H1 (cell line): Measurements from ENCODE around the gene RNU6-9. TPM values are rescaled to one million over a fixed set of nuclear protein-coding genes. Genes with fewer than 3 reads are reported as not detected.

ENCODE experiments used
- BCL11A ChIP-seq, 2 experiments: IDR thresholded peaks; one replicate each; pipeline ENCODE4 v1.6.1; 2011; ENCODE audit warnings: low read depth in 2 of 2, low read length in 2 of 2, mild to moderate bottlenecking in 2 of 2
- CHD2 ChIP-seq: IDR thresholded peaks from 2 replicates; pipeline ENCODE4 v1.6.1; 2012; ENCODE audit warnings: low read length, improper control_type of control experiment
- KDM5A ChIP-seq: fragments of 200-600 bp; IDR thresholded peaks from 2 replicates; pipeline ENCODE4 v1.7.1; 2012; ENCODE audit warnings: mild to moderate bottlenecking, low read length, inconsistent platforms, mixed read lengths
- POLR2A ChIP-seq, 2 experiments: IDR thresholded peaks; 1 replicate in 1 of 2; 2 replicates in 1 of 2; pipeline ENCODE4 v1.6.1; 2011; ENCODE audit warnings: low read depth in 2 of 2, low read length in 2 of 2, mild to moderate bottlenecking in 2 of 2; ENCODE audit errors: control extremely low read depth in 1 of 2
- SIRT6 ChIP-seq: IDR thresholded peaks from one replicate; pipeline ENCODE4 v1.7.1; 2012; ENCODE audit warnings: low read length, inconsistent platforms
- TAF7 ChIP-seq: optimal IDR thresholded peaks from 2 replicates; pipeline ENCODE3; 2011; ENCODE audit warnings: low read depth, mild to moderate bottlenecking, inconsistent platforms, low read length, moderate library complexity, borderline replicate concordance
- polyA plus RNA-seq, 7 experiments: library from polyadenylated mRNA; depleted of rRNA in 3 of 7; stranded (reverse) in 5 of 7; unstranded in 2 of 7; fragments of >200 nt in 5 of 7; fragments of 200-250 nt in 2 of 7; gene quantifications; 1 replicate in 5 of 7; 2 replicates in 1 of 7; 4 replicates in 1 of 7; pipeline versions ENCODE4 v1.2.1 to v1.2.3, GENCODE V29; 2011 to 2013; ENCODE audit warnings: missing spikeins in 2 of 7, mixed read lengths in 2 of 7
- total RNA-seq: library from RNA; stranded (reverse); fragmentation: NEBNext Ultra II Directional; extraction: Animal tissue kit (Norgen Biotek cat#: 25700); gene quantifications from 2 replicates; pipeline ENCODE4 v1.2.1, GENCODE V29; 2021
- TF ChIP-seq, protein P1 (sequence below): IDR thresholded peaks from 2 replicates; pipeline ENCODE4 v1.6.1; 2011; ENCODE audit warnings: low read depth, mild to moderate bottlenecking, low read length; ENCODE audit not compliant: insufficient read depth

RNU6-9 gene
- total and polyA plus RNA-seq, 2 of the 8 experiments (the other 6 are each of a cell fraction or from before 2014, with no cell fraction given), result not detected

DNA sequence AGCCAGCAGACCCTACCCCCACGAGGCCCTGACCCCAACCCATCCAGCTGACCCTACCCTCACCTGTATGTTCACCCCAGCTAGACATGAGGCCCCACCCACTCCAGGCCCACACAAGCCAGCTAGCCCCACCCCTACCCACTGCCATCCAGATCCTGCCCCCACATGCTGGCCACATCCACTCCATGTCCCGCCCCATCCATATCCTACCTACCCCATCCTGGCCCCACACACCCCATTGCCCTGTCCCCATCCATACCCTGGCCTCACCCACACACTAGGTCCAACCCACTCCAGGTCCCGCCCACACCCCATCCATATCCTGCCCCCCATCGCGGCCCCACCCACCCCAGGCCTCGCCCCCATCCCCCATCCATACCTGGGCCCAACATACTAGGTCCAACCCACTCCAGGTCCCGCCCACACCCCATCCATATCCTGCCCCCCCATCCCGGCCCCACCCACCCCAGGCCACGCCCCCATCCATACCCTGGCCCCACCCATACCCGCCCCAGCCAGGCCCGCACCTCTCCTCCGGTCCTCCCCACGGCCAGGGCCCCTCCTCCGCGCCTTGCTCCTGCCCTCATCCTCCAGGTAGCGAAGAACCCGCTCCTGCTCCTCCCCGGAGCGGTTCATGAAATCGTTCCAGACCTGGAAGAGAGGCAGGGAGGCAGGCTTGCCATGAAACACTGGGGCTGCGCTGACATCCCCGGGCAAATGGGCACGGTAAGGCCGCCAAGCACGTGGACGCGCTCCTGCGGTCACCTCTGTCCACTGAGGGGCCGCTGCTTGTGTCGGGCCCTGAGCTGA lies 7.2 kb downstream of the RNU6-9 start (continued):
- TF ChIP-seq CHD2, result no peak
- no peak for TF ChIP-seq SIRT6
- TF ChIP-seq KDM5A, result no peak
- TF ChIP-seq TAF7, result no peak
- no peak for TF ChIP-seq POLR2A (IDR thresholded peaks at IDR 0.05; ENCODE audit: control extremely low read depth in 1 of 2, low read depth in 2 of 2, low read length in 2 of 2)
- TF ChIP-seq, protein P1, sequence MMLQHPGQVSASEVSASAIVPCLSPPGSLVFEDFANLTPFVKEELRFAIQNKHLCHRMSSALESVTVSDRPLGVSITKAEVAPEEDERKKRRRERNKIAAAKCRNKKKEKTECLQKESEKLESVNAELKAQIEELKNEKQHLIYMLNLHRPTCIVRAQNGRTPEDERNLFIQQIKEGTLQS, result no peak
- TF ChIP-seq BCL11A (IDR thresholded peaks at IDR 0.05; ENCODE audit: low read depth in 2 of 2, low read length in 2 of 2), result no peak
- TF ChIP-seq, all 59 proteins: peak for 0
